Measurements from ENCODE around the gene ZFAND6.

ZFAND6 gene

GRCh38 chr15:80157215-80157614, 97.7 kb downstream of the ZFAND6 start:
- Mint-ChIP-seq H3K27me3 (no peaks in the 10 kb centered on the region), H3K27ac (no peak overlapping the region), H3K4me1 (peaks cover 47% of the 10 kb centered on the region), H3K36me3 (peaks cover 26% of the 10 kb centered on the region), H3K4me3 (no peak overlapping the region), H3K9me3 (no peaks in the 10 kb centered on the region)
- ATAC-seq, result no peak

GRCh38 chr15:80159301-80159700, 99.8 kb downstream of the ZFAND6 start:
- peaks cover 2% of the 10 kb centered on the region for H3K9me3 Mint-ChIP-seq
- ATAC-seq, result no peak
- no peaks in the 10 kb centered on the region for H3K27me3 Mint-ChIP-seq
- H3K4me1 Mint-ChIP-seq, result peaks cover 38% of the 10 kb centered on the region
- H3K36me3 Mint-ChIP-seq, result peaks cover 40% of the 10 kb centered on the region
- peak overlapping the region; percentile 82 for H3K27ac Mint-ChIP-seq
- no peak overlapping the region for H3K4me3 Mint-ChIP-seq

- Mint-ChIP-seq H3K9me3 (peaks cover 2% of the 10 kb centered on the region), H3K4me3 (no peak overlapping the region), H3K36me3 (peaks cover 43% of the 10 kb centered on the region), H3K27me3 (no peaks in the 10 kb centered on the region), H3K4me1 (peaks cover 38% of the 10 kb centered on the region), H3K27ac (peak overlapping the region; percentile 82)
- ATAC-seq, result peak; percentile 84
These were observed 100.5 kb downstream of the ZFAND6 start for GRCh38 chr15:80159811-80160569.

GRCh38 chr15:80160570-80161156, 101.2 kb downstream of the ZFAND6 start:
- no peak overlapping the region for H3K4me3 Mint-ChIP-seq
- peaks cover 32% of the 10 kb centered on the region for H3K4me1 Mint-ChIP-seq
- peak overlapping the region; percentile 82 for H3K27ac Mint-ChIP-seq
- peaks cover 2% of the 10 kb centered on the region for H3K9me3 Mint-ChIP-seq
- no peaks in the 10 kb centered on the region for H3K27me3 Mint-ChIP-seq
- ATAC-seq, result peak; percentile 80
- peaks cover 43% of the 10 kb centered on the region for H3K36me3 Mint-ChIP-seq

GRCh38 chr15:80161468-80162016, 102.1 kb downstream of the ZFAND6 start:
- Mint-ChIP-seq H3K36me3 (peaks cover 43% of the 10 kb centered on the region), H3K27me3 (no peaks in the 10 kb centered on the region), H3K27ac (peak overlapping the region; percentile 82), H3K4me1 (peaks cover 29% of the 10 kb centered on the region), H3K9me3 (peaks cover 2% of the 10 kb centered on the region), H3K4me3 (no peak overlapping the region)
- ATAC-seq, result no peak

GRCh38 chr15:80162059-80162554, 102.6 kb downstream of the ZFAND6 start:
- Mint-ChIP-seq H3K4me1 (peaks cover 29% of the 10 kb centered on the region), H3K9me3 (peaks cover 2% of the 10 kb centered on the region), H3K36me3 (peaks cover 43% of the 10 kb centered on the region), H3K4me3 (no peak overlapping the region), H3K27ac (no peak overlapping the region), H3K27me3 (no peaks in the 10 kb centered on the region)
- no peak for ATAC-seq

GRCh38 chr15:80163217-80163616, 103.7 kb downstream of the ZFAND6 start:
- no peak overlapping the region for H3K4me3 Mint-ChIP-seq
- H3K27me3 Mint-ChIP-seq, result no peaks in the 10 kb centered on the region
- H3K4me1 Mint-ChIP-seq, result peaks cover 29% of the 10 kb centered on the region
- H3K9me3 Mint-ChIP-seq, result peaks cover 2% of the 10 kb centered on the region
- peaks cover 45% of the 10 kb centered on the region for H3K36me3 Mint-ChIP-seq
- ATAC-seq, result no peak
- no peak overlapping the region for H3K27ac Mint-ChIP-seq

GRCh38 chr15:80163897-80164296, 104.4 kb downstream of the ZFAND6 start:
- Mint-ChIP-seq H3K4me1 (peaks cover 29% of the 10 kb centered on the region), H3K36me3 (peaks cover 50% of the 10 kb centered on the region), H3K27me3 (no peaks in the 10 kb centered on the region), H3K9me3 (peaks cover 2% of the 10 kb centered on the region), H3K27ac (no peak overlapping the region), H3K4me3 (no peak overlapping the region)
- no peak for ATAC-seq

GRCh38 chr15:80167936-80168335, 108.5 kb downstream of the ZFAND6 start:
- no peak for ATAC-seq
- peaks cover 2% of the 10 kb centered on the region for H3K9me3 Mint-ChIP-seq
- no peaks in the 10 kb centered on the region for H3K4me1 Mint-ChIP-seq
- H3K4me3 Mint-ChIP-seq, result no peak overlapping the region
- H3K27ac Mint-ChIP-seq, result no peak overlapping the region
- peaks cover 27% of the 10 kb centered on the region for H3K36me3 Mint-ChIP-seq
- H3K27me3 Mint-ChIP-seq, result no peaks in the 10 kb centered on the region

GRCh38 chr15:80168421-80168820, 108.9 kb downstream of the ZFAND6 start:
- H3K27me3 Mint-ChIP-seq, result no peaks in the 10 kb centered on the region
- H3K4me3 Mint-ChIP-seq, result no peak overlapping the region
- no peak overlapping the region for H3K27ac Mint-ChIP-seq
- no peaks in the 10 kb centered on the region for H3K4me1 Mint-ChIP-seq
- H3K9me3 Mint-ChIP-seq, result peaks cover 2% of the 10 kb centered on the region
- no peak for ATAC-seq
- H3K36me3 Mint-ChIP-seq, result peaks cover 22% of the 10 kb centered on the region

- H3K27me3 Mint-ChIP-seq, result no peaks in the 10 kb centered on the region
- H3K9me3 Mint-ChIP-seq, result no peaks in the 10 kb centered on the region
- H3K27ac Mint-ChIP-seq, result no peak overlapping the region
- ATAC-seq, result no peak
- no peaks in the 10 kb centered on the region for H3K4me1 Mint-ChIP-seq
- H3K36me3 Mint-ChIP-seq, result peaks cover 24% of the 10 kb centered on the region
- no peak overlapping the region for H3K4me3 Mint-ChIP-seq
These were observed 110.4 kb downstream of the ZFAND6 start for GRCh38 chr15:80169768-80170357.

GRCh38 chr15:80170596-80170995, 111.1 kb downstream of the ZFAND6 start:
- Mint-ChIP-seq H3K9me3 (no peaks in the 10 kb centered on the region), H3K27me3 (no peaks in the 10 kb centered on the region), H3K27ac (no peak overlapping the region), H3K4me1 (no peaks in the 10 kb centered on the region), H3K36me3 (peaks cover 28% of the 10 kb centered on the region), H3K4me3 (no peak overlapping the region)
- no peak for ATAC-seq

- Mint-ChIP-seq H3K27me3 (no peaks in the 10 kb centered on the region), H3K4me3 (no peak overlapping the region), H3K27ac (no peak overlapping the region), H3K9me3 (no peaks in the 10 kb centered on the region), H3K4me1 (no peaks in the 10 kb centered on the region), H3K36me3 (peaks cover 38% of the 10 kb centered on the region)
- ATAC-seq, result no peak
These were observed 112.3 kb downstream of the ZFAND6 start for GRCh38 chr15:80171787-80172186.

GRCh38 chr15:80172401-80172800, 112.9 kb downstream of the ZFAND6 start:
- Mint-ChIP-seq H3K9me3 (no peaks in the 10 kb centered on the region), H3K27ac (no peak overlapping the region)

GRCh38 chr15:80173022-80173759, 113.7 kb downstream of the ZFAND6 start:
- no peaks in the 10 kb centered on the region for H3K27me3 Mint-ChIP-seq
- no peak overlapping the region for H3K4me3 Mint-ChIP-seq
- H3K4me1 Mint-ChIP-seq, result no peaks in the 10 kb centered on the region
- no peaks in the 10 kb centered on the region for H3K9me3 Mint-ChIP-seq
- peaks cover 42% of the 10 kb centered on the region for H3K36me3 Mint-ChIP-seq
- ATAC-seq, result peak; percentile 76
- H3K27ac Mint-ChIP-seq, result no peak overlapping the region

More at GRCh38 chr15:80172401-80172800, 112.9 kb downstream of the ZFAND6 start:
- ATAC-seq, result no peak
- Mint-ChIP-seq H3K4me3 (no peak overlapping the region), H3K27me3 (no peaks in the 10 kb centered on the region), H3K36me3 (peaks cover 42% of the 10 kb centered on the region), H3K4me1 (no peaks in the 10 kb centered on the region)
